Measurements from ENCODE around the gene AP4S1. TPM values are rescaled to one million over a fixed set of nuclear protein-coding genes. Genes with fewer than 3 reads are reported as not detected.
"Not testable (repeated sequence)": the region's sequence is repeated elsewhere in the genome, so short reads cannot be mapped to it uniquely, and the experiment has no call there.

AP4S1 gene
- total RNA-seq, 2 donors from 2014 or later, result 4.3 to 5.9 TPM

DNA sequence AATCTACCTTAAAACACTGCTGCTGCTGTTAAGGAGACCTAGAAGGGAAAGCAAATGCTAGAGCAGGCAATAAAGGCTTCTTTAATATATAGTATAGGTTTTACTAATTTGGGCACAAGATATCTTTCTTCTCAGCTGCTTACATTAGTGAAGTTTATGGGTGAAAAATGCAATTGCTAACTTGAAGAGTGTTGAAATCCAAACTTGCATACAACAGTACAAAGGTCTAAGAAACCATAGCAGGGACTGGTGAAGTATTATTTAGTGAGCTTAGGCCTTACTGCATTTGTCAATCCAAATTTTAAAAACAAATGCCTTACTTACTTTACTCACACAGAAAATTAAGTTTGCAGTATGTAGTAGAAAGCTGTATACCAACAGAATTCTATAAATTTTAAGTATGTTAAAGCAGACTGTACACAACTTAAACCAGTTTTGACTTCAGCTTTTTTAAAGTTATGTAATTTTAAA, 1.4 kb upstream of the AP4S1 start:
- Mint-ChIP-seq H3K4me1 (peaks cover 31% of the 10 kb centered on the region), H3K27ac (peak overlapping the region; percentile 44), H3K4me3 (peak overlapping the region; percentile 90), H3K36me3 (ENCODE audit: low read depth) (peaks cover 42% of the 10 kb centered on the region), H3K9me3 (no peaks in the 10 kb centered on the region), H3K27me3 (no peaks in the 10 kb centered on the region)
- no peak for ATAC-seq (replicated peaks)

DNA sequence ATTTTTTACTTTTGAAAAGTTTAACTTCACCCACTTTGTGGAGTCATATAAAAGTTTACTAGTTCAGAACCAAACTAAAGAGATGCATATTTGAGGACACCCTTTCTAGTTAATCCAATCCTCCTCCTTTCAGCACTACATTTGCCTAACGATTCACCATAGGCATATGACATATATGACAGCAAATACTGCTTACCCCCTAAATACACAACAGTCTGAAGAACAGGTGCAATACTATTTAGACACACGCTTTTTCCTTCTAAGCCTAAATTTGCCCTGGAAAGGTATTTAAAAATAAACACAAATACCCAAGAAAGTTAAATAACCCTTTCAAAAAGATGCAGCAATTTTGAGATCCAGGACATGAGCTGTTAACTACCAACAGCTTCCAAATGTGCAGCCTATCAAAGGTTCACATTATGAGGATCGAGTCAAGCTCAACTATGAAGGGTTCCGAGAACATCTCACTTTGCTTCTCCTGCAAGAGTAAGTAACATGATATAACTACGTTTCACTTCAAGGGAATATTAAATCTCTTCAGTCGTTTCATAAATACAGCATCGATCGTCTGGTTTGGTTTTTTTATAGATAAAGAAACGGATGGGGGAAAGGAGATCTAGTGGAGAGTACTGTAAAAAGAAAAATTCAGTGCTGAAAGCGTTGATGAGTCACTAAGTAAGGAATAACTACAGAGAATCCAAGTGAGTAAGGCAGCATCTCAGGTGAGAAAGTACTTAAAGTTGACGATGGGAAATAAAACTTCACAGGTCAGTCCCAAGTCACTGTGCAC, 677 bp upstream of the AP4S1 start:
- Mint-ChIP-seq H3K9me3 (no peaks in the 10 kb centered on the region), H3K27me3 (no peaks in the 10 kb centered on the region), H3K36me3 (ENCODE audit: low read depth) (peaks cover 42% of the 10 kb centered on the region), H3K27ac (peak overlapping the region; percentile 90), H3K4me1 (peaks cover 34% of the 10 kb centered on the region), H3K4me3 (peak overlapping the region; percentile 90)
- peak; percentile 12 for ATAC-seq (replicated peaks)

DNA sequence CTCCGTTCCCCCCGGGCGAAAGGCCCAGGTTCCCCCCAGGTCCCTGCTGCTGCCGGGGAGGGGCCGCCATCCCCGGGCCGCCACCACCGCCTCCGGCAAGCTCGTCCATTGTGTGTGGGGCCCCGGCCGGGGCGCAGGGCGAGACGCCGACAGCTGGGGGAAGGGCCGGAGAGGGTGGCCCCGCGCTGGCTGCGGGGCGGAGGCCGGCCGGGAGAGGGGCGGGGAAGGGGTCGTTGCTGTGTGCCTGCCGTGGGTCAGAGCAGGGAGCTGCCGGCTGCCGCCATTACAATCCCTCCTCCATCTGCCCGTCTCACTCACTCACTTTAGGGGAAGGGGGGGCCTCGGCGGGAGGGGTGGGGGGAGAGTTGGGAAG, 614 bp downstream of the AP4S1 start, which contains the start of gene STRN3:
STRN3 (minus strand) TSS at position 303 of the 373 bp plus-strand sequence; CDS start at position 109, 194 bp downstream.
- Mint-ChIP-seq H3K27ac (peak within 1 kb of the TSS; percentile 97), H3K4me1 (peaks cover 36% of the 10 kb centered on the region), H3K27me3 (no peaks in the 10 kb centered on the region), H3K36me3 (ENCODE audit: low read depth) (peaks cover 34% of the 10 kb centered on the region), H3K4me3 (peak within 1 kb of the TSS; percentile 93), H3K9me3 (no peaks in the 10 kb centered on the region)
- ATAC-seq (replicated peaks), result no peak

DNA sequence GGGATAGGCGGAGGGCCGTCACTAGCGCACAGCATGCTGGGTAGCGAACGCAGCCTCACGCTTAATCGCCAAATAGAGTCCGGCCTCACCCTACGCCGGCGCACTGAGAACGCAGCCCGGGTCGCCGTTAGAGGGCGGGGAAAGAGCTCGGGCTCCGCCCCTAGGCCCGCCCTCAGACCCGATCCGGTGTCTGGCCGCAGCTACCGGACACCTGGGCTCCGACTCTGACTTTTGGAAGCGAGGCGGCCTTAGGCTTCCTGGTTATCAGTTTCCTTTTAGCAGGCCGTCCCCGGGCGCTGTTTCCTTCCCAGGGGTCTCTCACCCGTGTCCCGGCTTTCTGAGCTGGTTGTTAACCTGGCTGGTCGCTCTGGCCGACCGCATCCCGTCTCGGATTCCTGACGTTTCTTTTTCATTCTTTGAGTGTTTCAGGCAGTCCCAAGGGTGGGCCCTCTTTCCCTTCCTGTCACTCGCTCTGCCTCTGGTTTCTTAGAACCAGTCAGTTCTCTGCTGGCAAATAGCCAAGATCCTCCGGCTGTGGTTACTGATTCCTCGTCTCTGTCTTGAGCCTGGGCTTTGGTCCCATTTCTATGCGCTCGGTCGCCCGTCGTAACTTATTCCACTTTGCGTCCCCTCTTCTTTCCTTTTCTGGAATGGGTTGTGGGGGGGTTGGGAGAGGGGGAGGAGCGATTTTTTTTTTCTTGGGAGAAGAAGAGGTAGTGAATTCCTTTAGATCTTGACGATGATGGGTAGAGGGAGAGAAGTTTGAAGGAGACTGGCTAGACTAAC, 1.2 kb downstream of the AP4S1 start:
- peak overlapping the region; percentile 97 for H3K27ac Mint-ChIP-seq
- peaks cover 29% of the 10 kb centered on the region for H3K36me3 Mint-ChIP-seq (ENCODE audit: low read depth)
- peak; percentile 93 for ATAC-seq (replicated peaks)
- no peaks in the 10 kb centered on the region for H3K9me3 Mint-ChIP-seq
- H3K27me3 Mint-ChIP-seq, result no peaks in the 10 kb centered on the region
- H3K4me3 Mint-ChIP-seq, result peak overlapping the region; percentile 93
- peaks cover 36% of the 10 kb centered on the region for H3K4me1 Mint-ChIP-seq

DNA sequence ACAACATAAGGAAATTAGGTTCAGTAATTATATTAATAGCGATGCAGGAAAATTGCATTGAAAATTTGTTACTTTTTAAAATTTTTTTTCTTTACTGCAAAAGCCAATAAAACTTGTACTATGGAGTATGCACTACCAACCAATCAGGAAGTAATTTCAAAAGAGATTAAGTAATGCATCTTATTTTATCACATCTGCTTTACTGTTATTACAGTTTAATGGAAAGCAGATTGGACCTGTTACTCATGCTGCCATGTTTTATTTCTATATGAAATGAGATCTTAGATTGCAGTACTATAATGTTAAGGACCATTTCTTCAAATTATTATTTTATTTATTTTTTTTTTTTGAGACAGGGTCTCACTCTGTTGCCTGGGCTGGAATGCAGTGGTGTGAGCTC, 2.4 kb downstream of the AP4S1 start:
- H3K27me3 Mint-ChIP-seq, result no peaks in the 10 kb centered on the region
- no peak overlapping the region for H3K4me3 Mint-ChIP-seq
- no peak overlapping the region for H3K27ac Mint-ChIP-seq
- H3K4me1 Mint-ChIP-seq, result peaks cover 37% of the 10 kb centered on the region
- peaks cover 22% of the 10 kb centered on the region for H3K36me3 Mint-ChIP-seq (ENCODE audit: low read depth)
- ATAC-seq (replicated peaks), result no peak
- H3K9me3 Mint-ChIP-seq, result no peaks in the 10 kb centered on the region

DNA sequence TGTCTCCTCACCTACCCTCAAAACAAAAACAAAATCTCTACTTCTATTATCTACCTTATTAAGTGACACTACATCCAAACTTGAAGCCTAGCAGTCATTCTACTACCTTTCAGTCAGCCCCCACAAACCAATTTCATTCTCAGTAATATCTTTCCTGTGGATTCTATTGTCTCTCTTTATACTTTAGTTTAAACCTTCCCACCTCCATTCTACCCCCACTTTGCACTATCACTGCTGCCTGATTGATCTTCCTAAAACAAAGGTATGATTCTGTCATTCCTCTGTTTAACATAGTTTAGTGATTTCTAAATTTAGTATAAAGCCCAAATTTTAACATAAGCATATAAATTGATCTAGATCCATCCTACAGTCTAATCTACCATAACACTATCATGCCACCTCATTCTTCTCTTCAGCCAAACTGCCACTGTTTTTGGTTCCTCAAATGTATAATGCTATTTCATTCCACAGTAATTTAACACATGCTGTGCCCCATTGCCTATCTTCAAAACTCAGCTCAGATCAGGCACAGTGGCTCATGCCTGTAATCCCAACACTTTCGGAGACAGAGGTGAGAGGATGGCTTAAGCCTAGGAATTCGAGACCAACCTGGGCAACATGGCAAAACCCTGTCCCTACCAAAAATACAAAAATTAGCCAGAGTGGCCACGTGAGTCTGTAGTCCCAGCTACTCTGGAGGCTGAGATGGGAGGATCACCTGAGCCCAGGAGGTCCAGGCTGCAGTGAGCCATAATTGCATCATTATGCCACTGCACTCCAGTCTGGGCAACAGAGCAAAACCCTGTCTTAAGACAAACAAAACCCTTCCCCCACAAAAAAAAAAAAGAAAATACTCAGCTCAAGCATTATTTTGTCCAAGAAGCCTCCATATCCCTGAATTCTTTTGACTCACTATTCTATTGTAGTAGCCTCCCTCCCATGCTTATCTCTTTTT, 3.8 kb downstream of the AP4S1 start:
- Mint-ChIP-seq H3K36me3 (ENCODE audit: low read depth) (peaks cover 16% of the 10 kb centered on the region), H3K4me1 (peaks cover 29% of the 10 kb centered on the region), H3K27ac (peak overlapping the region; percentile 16), H3K27me3 (no peaks in the 10 kb centered on the region), H3K9me3 (no peaks in the 10 kb centered on the region), H3K4me3 (peak overlapping the region; percentile 10)
- ATAC-seq (replicated peaks), result no peak

DNA sequence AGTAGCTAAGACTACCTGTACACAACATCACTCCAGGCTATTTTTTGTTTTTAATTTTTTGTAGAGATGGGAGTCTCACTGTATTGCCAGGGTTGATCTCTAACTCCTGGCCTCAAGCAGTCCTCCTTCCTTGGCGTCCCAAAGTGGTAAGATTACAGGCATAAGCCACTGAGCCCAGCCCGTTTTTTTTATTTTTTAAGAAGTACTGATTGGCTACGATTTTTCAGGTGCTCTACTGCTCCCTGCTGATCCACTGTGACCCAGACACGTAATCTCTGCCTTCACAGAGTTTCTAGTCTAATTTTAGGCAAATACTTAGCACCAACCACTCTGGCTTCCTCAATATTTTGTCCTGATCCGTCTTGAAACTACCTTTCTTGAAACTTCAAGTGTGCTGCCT, 5.0 kb downstream of the AP4S1 start:
- ATAC-seq (replicated peaks), result no peak
- H3K4me3 Mint-ChIP-seq, result no peak overlapping the region
- H3K27ac Mint-ChIP-seq, result no peak overlapping the region
- peaks cover 6% of the 10 kb centered on the region for H3K36me3 Mint-ChIP-seq (ENCODE audit: low read depth)
- peaks cover 22% of the 10 kb centered on the region for H3K4me1 Mint-ChIP-seq
- H3K27me3 Mint-ChIP-seq, result no peaks in the 10 kb centered on the region
- H3K9me3 Mint-ChIP-seq, result no peaks in the 10 kb centered on the region

DNA sequence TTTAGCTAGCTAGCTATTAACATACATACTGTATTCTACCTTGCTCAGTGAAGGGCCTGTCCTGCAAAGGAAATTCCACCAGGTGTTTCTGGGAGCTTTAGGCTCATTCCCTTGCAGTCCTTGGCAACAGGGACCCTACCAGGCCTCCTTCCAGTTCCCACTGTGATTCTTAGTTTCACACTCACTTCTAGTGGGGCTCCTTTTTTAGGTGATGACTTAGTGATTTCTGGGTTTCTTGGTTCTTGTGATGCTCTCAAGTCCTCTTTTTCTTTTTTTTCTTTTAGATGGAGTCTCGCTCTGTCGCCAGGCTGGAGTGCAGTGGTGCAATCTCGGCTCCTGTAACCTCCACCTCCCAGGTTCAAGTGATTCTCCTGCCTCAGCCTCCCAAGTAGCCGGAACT, 11.1 kb downstream of the AP4S1 start:
- Mint-ChIP-seq H3K36me3 (ENCODE audit: low read depth) (peaks cover 7% of the 10 kb centered on the region), H3K27me3 (no peaks in the 10 kb centered on the region), H3K9me3 (no peaks in the 10 kb centered on the region), H3K27ac (no peak overlapping the region), H3K4me3 (no peak overlapping the region), H3K4me1 (peaks cover 3% of the 10 kb centered on the region)
- no peak for ATAC-seq (replicated peaks)

DNA sequence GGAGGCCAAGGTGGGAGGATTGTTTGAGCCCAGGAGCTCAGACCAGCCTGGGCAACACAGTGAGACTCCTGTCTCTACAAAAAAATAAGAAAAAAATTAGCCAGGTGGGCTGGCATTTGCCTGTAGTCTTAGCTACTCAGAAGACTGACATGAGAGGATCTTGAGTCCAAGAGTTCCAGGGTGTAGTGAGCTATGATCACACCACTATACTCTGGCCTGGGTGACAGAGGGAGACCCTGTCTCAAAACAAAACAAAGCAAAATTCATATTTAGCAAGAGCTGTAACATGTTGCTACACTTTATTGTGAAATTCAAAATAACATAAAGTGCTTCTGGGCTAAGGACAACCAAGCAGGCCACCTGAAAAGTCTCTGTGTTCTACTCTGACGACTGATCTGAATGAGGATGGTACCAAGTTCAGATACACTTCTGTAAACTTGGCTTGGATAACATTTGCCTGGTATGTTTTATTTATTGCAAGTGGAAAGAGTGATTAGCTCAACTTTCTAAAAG, 12.3 kb downstream of the AP4S1 start:
- Mint-ChIP-seq H3K4me1 (no peaks in the 10 kb centered on the region), H3K9me3 (no peaks in the 10 kb centered on the region), H3K36me3 (ENCODE audit: low read depth) (peaks cover 7% of the 10 kb centered on the region), H3K27ac (no peak overlapping the region), H3K4me3 (no peak overlapping the region), H3K27me3 (no peaks in the 10 kb centered on the region)
- no peak for ATAC-seq (replicated peaks)

DNA sequence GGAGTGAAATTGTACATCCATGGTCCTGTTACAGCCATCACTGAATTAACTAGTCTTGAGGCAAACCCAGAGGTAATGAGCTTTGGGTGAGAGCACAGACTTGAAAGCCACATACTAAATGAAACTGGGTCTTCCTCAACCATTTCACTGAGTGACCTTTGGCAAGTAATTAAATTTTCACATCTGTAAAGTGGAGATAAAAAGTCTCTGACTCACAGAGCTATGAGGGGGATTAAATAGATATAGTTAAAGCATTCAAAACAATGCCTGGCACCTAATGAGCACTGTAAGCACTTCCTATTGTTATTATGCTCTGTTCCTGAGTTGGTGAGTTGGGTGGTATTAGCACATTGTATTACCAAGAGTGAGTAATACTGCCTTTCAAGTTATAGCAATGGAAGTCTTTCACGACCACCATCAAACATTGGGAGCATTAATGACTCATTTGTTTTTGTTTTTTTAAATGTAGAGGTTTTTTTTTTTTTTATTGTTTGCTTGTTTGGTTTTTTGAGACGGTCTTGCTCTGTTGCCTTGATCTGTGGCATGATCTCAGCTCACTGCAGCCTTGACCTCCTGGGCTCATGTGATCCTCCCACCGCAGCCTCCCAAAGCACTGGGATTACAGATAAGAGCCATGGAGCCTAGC, 13.2 kb downstream of the AP4S1 start:
- no peak for ATAC-seq (replicated peaks)
- Mint-ChIP-seq H3K4me3 (no peak overlapping the region), H3K36me3 (ENCODE audit: low read depth) (peaks cover 7% of the 10 kb centered on the region), H3K9me3 (no peaks in the 10 kb centered on the region), H3K27me3 (no peaks in the 10 kb centered on the region), H3K4me1 (no peaks in the 10 kb centered on the region), H3K27ac (no peak overlapping the region)

DNA sequence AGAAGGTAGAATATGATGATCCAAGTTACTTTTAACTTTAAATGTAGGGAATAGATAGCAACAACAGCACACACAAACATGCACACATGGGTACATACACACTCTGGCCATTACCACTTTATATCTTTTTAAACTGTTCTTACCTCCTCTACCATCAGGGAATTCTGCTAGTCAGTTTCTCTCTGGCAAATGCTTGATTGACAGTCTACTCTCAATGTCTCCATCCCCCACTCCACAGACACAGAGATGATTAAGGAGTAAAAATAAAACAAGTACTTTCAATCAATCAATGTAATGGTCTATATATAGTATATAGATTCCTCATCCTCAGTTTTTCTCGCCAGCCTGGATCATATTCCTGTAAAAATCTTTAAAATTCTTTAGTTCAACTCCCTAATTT, 16.9 kb downstream of the AP4S1 start:
- H3K9me3 Mint-ChIP-seq, result no peaks in the 10 kb centered on the region
- H3K27ac Mint-ChIP-seq, result no peak overlapping the region
- H3K4me3 Mint-ChIP-seq, result no peak overlapping the region
- H3K36me3 Mint-ChIP-seq (ENCODE audit: low read depth), result peaks cover 3% of the 10 kb centered on the region
- no peak for ATAC-seq (replicated peaks)
- H3K4me1 Mint-ChIP-seq, result peaks cover 4% of the 10 kb centered on the region
- H3K27me3 Mint-ChIP-seq, result no peaks in the 10 kb centered on the region

DNA sequence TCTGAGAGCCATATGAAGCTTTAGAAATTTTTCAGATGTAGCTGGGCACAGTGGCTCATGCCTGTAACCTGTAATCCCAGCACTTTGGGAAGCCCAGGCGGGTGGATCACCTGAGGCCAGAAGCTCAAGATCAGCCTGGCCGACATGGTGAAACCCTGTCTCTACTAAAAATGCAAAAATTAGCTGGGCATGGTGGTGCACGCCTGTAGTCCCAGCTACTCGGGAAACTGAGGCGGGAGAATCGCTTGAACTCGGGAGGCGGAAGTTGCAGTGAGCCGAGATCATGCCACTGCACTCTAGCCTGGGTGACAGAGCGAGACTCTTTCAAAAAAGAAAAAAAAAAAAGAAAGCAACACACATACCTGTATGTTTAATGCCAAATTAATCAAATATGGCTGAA, 17.4 kb downstream of the AP4S1 start:
- H3K4me3 Mint-ChIP-seq; H3K4me1 Mint-ChIP-seq; H3K9me3 Mint-ChIP-seq; ATAC-seq (replicated peaks); H3K27me3 Mint-ChIP-seq; H3K36me3 Mint-ChIP-seq (ENCODE audit: low read depth): not testable (repeated sequence)
- peak overlapping the region; percentile 45 for H3K27ac Mint-ChIP-seq

DNA sequence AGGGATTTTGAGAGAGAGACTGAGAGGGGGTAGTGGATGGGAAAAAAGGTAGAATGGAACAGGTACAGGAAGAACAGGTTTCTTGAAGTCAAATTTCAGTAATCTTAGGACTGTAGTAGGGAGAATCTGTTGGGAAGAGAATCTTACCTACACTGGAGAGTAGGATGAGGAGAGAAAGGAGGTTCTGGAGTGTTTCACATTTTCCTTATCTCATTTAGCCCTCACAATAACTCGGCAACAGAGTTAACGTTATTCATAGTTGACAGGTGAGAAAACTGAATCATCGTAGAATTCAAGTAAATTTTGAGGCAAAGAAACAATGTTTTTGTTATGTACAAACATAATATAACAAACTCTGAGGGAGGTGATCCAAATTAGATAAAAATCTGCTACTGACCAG, 17.9 kb downstream of the AP4S1 start:
- no peaks in the 10 kb centered on the region for H3K9me3 Mint-ChIP-seq
- no peaks in the 10 kb centered on the region for H3K36me3 Mint-ChIP-seq (ENCODE audit: low read depth)
- H3K4me1 Mint-ChIP-seq, result peaks cover 4% of the 10 kb centered on the region
- peak overlapping the region; percentile 45 for H3K27ac Mint-ChIP-seq
- ATAC-seq (replicated peaks), result no peak
- no peak overlapping the region for H3K4me3 Mint-ChIP-seq
- no peaks in the 10 kb centered on the region for H3K27me3 Mint-ChIP-seq
